Suppressor macrophage (primary cell): ENCODE data around the gene TMEM18.

Experiments
- DNase-seq, 4 experiments: peaks; one replicate each; pipeline ENCODE4 v3.0.0-alpha.2; 2020 to 2022

The TMEM18 gene

GRCh38 chr2:618005-618404, 59.2 kb downstream of the TMEM18 start:
- no peak for DNase-seq
